GM18502 (cell line): ENCODE results near the gene PRKCE.

Experiments
- ATAC-seq: cut with Tn5 transposase; IDR thresholded peaks from one replicate; pipeline ENCODE4 v1.9.1; 2021; ENCODE audit warnings: mild to moderate bottlenecking; ENCODE audit not compliant: unreplicated experiment, poor library complexity

Gene PRKCE

GRCh38 chr2:45943219-45944044, 292.0 kb downstream of the PRKCE start:
- ATAC-seq = no peak

GRCh38 chr2:45944074-45944473, 292.6 kb downstream of the PRKCE start:
- ATAC-seq = no peak

GRCh38 chr2:45945302-45945717, 293.8 kb downstream of the PRKCE start:
- no peak for ATAC-seq

GRCh38 chr2:45946023-45946422, 294.5 kb downstream of the PRKCE start:
- ATAC-seq = no peak

- no peak for ATAC-seq
These were observed 299.1 kb downstream of the PRKCE start for GRCh38 chr2:45950606-45951005.

- ATAC-seq = no peak
These were observed 299.7 kb downstream of the PRKCE start for GRCh38 chr2:45951025-45951727.

- ATAC-seq = no peak
These were observed 301.1 kb downstream of the PRKCE start for GRCh38 chr2:45952591-45952990.

GRCh38 chr2:45953376-45954027, 302.0 kb downstream of the PRKCE start:
- ATAC-seq = no peak

GRCh38 chr2:45954233-45954850, 302.9 kb downstream of the PRKCE start:
- ATAC-seq = no peak

GRCh38 chr2:45957533-45958227, 306.2 kb downstream of the PRKCE start:
- no peak for ATAC-seq

- ATAC-seq = no peak
These were observed 308.8 kb downstream of the PRKCE start for GRCh38 chr2:45960057-45960863.

GRCh38 chr2:45962177-45962921, 310.9 kb downstream of the PRKCE start:
- ATAC-seq = no peak

GRCh38 chr2:45963816-45964215, 312.3 kb downstream of the PRKCE start:
- no peak for ATAC-seq

- no peak for ATAC-seq
These were observed 312.9 kb downstream of the PRKCE start for GRCh38 chr2:45964223-45964841.

GRCh38 chr2:45964906-45965305, 313.4 kb downstream of the PRKCE start:
- no peak for ATAC-seq

- no peak for ATAC-seq
These were observed 314.5 kb downstream of the PRKCE start for GRCh38 chr2:45965871-45966498.

- no peak for ATAC-seq
These were observed 317.6 kb downstream of the PRKCE start for GRCh38 chr2:45968946-45969584.
